OCI-LY3 (cell line): ENCODE measurements around the gene PELI2.

Experiments
- H2AFZ ChIP-seq: fragments of 200-600, 300-600 bp; shearing (Covaris generic); 2 replicates; pipeline ENCODE4 v1.6.0; 2014; ENCODE audit warnings: antibody characterized with exemption, low read depth, low read length
- H3K27ac ChIP-seq: fragments of 200-600, 300-600 bp; sonication (generic); 2 replicates; pipeline ENCODE4 v1.5.1; 2014; ENCODE audit warnings: mild to moderate bottlenecking, low read length, moderate library complexity, mixed read lengths
- H3K27me3 ChIP-seq: fragments of 200-600, 300-600 bp; sonication (generic); 2 replicates; pipeline ENCODE4 v1.6.1; 2014; ENCODE audit warnings: low read depth, low read length, mixed read lengths
- H3K36me3 ChIP-seq: fragments of 200-600, 300-600 bp; sonication (generic); replicated peaks from 2 replicates; pipeline ENCODE3; 2014; ENCODE audit warnings: low read depth, low read length, mixed read lengths
- H3K4me1 ChIP-seq: fragments of 300-600, 200-600 bp; sonication (generic); 2 replicates; pipeline ENCODE4 v1.6.1; 2014; ENCODE audit warnings: low read length, mixed read lengths
- H3K4me2 ChIP-seq: fragments of 200-600, 300-600 bp; sonication (generic); 2 replicates; pipeline ENCODE4 v1.6.1; 2014; ENCODE audit warnings: low read length, mixed read lengths
- H3K4me3 ChIP-seq: fragments of 300-600, 200-600 bp; sonication (generic); 2 replicates; pipeline ENCODE4 v1.5.1; 2014; ENCODE audit warnings: antibody characterized with exemption, mild to moderate bottlenecking, low read length, moderate library complexity
- H3K79me2 ChIP-seq: fragments of 300-600, 200-600 bp; shearing (Covaris generic); 2 replicates; pipeline ENCODE4 v1.6.1; 2014; ENCODE audit warnings: mild to moderate bottlenecking, low read length, mixed read lengths
- H3K9ac ChIP-seq: fragments of 300-600, 200-600 bp; shearing (Covaris generic); 2 replicates; pipeline ENCODE4 v1.6.0; 2014; ENCODE audit warnings: mild to moderate bottlenecking, low read length, moderate library complexity
- H3K9me3 ChIP-seq: fragments of 200-600, 300-600 bp; shearing (Covaris generic); 2 replicates; pipeline ENCODE4 v1.6.1; 2014; ENCODE audit warnings: low read length, mixed read lengths; ENCODE audit not compliant: insufficient read depth
- H4K20me1 ChIP-seq: fragments of 200-600, 300-600 bp; sonication (generic); 2 replicates; pipeline ENCODE4 v1.6.1; 2016; ENCODE audit warnings: low read length, mixed read lengths; ENCODE audit not compliant: insufficient read depth
- CTCF ChIP-seq: fragments of 200-600, 300-600 bp; sonication (generic); IDR thresholded peaks from 2 replicates; pipeline ENCODE4 v1.5.1; 2014; ENCODE audit warnings: antibody characterized with exemption, low read length, low read depth
- EZH2phosphoT487 ChIP-seq: fragments of 200-600 bp; shearing (Covaris generic); IDR thresholded peaks from 2 replicates; pipeline ENCODE4 v1.6.1; 2018; ENCODE audit warnings: antibody characterized with exemption, mixed run types, low read depth

Gene PELI2

GRCh38 chr14:56149995-56150394 is 31.8 kb downstream of the PELI2 start:
- H3K27ac ChIP-seq = no peak overlapping the region
- no peak overlapping the region for H3K4me3 ChIP-seq
- peaks cover 52% of the 10 kb centered on the region for H3K27me3 ChIP-seq
- H3K9ac ChIP-seq = no peak overlapping the region
- H2AFZ ChIP-seq = no peak overlapping the region
- H3K9me3 ChIP-seq = no peaks in the 10 kb centered on the region
- H3K4me1 ChIP-seq = no peaks in the 10 kb centered on the region
- H3K36me3 ChIP-seq = no peaks in the 10 kb centered on the region
- H4K20me1 ChIP-seq = no peaks in the 10 kb centered on the region
- no peak overlapping the region for H3K4me2 ChIP-seq
- TF ChIP-seq EZH2phosphoT487 = no peak
- TF ChIP-seq CTCF = no peak
- no peaks in the 10 kb centered on the region for H3K79me2 ChIP-seq

- peaks cover 51% of the 10 kb centered on the region for H3K27me3 ChIP-seq
- no peak overlapping the region for H2AFZ ChIP-seq
- no peaks in the 10 kb centered on the region for H4K20me1 ChIP-seq
- H3K79me2 ChIP-seq = no peaks in the 10 kb centered on the region
- H3K27ac ChIP-seq = no peak overlapping the region
- no peak overlapping the region for H3K9ac ChIP-seq
- no peaks in the 10 kb centered on the region for H3K36me3 ChIP-seq
- H3K9me3 ChIP-seq = no peaks in the 10 kb centered on the region
- no peak overlapping the region for H3K4me3 ChIP-seq
- TF ChIP-seq EZH2phosphoT487 (no peak), CTCF (no peak)
- no peak overlapping the region for H3K4me2 ChIP-seq
- H3K4me1 ChIP-seq = no peaks in the 10 kb centered on the region
Observed at GRCh38 chr14:56150645-56151345, 32.6 kb downstream of the PELI2 start.

- no peaks in the 10 kb centered on the region for H4K20me1 ChIP-seq
- H3K27ac ChIP-seq = no peak overlapping the region
- no peak overlapping the region for H3K4me3 ChIP-seq
- H3K4me1 ChIP-seq = no peaks in the 10 kb centered on the region
- H3K27me3 ChIP-seq = peaks cover 43% of the 10 kb centered on the region
- H3K4me2 ChIP-seq = no peak overlapping the region
- no peaks in the 10 kb centered on the region for H3K9me3 ChIP-seq
- no peaks in the 10 kb centered on the region for H3K36me3 ChIP-seq
- H3K9ac ChIP-seq = no peak overlapping the region
- no peaks in the 10 kb centered on the region for H3K79me2 ChIP-seq
- H2AFZ ChIP-seq = no peak overlapping the region
- TF ChIP-seq CTCF = no peak
- TF ChIP-seq EZH2phosphoT487 = no peak
Observed at GRCh38 chr14:56152221-56152620, 34.0 kb downstream of the PELI2 start.

DNA sequence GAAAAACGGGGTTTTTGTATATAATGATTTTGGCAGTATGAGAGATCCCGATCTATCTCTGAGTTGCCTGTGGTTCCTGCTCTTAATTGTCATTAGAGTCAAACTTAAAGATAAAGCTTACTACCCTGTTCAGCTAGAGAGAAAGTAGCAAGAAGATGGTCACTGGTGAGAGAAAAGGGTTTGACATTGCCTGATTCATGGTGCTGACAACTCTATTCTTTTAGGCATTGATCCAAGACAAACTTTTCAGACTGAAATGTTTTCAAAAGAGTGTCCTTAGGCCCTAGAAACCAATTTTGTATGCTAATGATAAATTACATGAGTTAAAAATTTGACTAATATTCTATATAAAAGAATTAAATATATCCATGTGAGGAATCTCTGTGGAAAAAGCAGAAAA is 35.1 kb downstream of the PELI2 start:
- H3K9ac ChIP-seq = no peak overlapping the region
- no peaks in the 10 kb centered on the region for H4K20me1 ChIP-seq
- no peaks in the 10 kb centered on the region for H3K79me2 ChIP-seq
- no peaks in the 10 kb centered on the region for H3K9me3 ChIP-seq
- no peaks in the 10 kb centered on the region for H3K4me1 ChIP-seq
- TF ChIP-seq CTCF = no peak
- no peak for TF ChIP-seq EZH2phosphoT487
- H3K27me3 ChIP-seq = peaks cover 40% of the 10 kb centered on the region
- H3K27ac ChIP-seq = no peak overlapping the region
- H3K4me3 ChIP-seq = no peak overlapping the region
- H2AFZ ChIP-seq = no peak overlapping the region
- H3K4me2 ChIP-seq = no peak overlapping the region
- H3K36me3 ChIP-seq = no peaks in the 10 kb centered on the region
